Upper lobe of left lung (tissue), 4 donors: ENCODE results near the gene TMEM236.

Source experiments
- CTCF ChIP-seq, 6 experiments: fragments of 450-650 bp in 4 of 6; fragments of 200-600 bp in 2 of 6; sonication (generic) in 2 of 6; IDR thresholded peaks; one replicate each; pipeline ENCODE4 v1.5.1; 2016 to 2019; ENCODE audit warnings: antibody characterized with exemption in 6 of 6
- POLR2A ChIP-seq, 4 donors: fragments of 450-650 bp; IDR thresholded peaks; one replicate each; pipeline ENCODE4 v1.5.1; 2016 to 2017; ENCODE audit warnings: antibody characterized with exemption in 4 of 4, mild to moderate bottlenecking in 2 of 4

DNA sequence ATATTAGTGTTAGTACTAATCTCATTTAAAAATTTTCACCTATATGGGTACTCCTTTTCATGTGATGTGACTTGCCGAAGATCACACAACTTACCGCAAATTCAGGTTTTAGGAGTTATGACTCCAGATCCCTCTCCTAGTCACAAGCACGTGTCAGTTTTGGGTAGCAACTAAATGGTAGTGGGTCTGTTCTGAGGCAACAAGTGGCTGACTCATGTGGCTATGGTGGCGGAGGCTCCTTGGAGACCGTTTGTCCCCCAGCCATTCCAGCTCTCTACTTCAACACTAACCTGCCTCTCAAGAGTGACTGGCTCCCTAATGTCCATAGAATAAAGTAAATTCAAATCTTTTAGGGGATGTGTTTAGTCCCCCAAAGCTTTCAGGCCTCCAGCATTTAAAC is 96.6 kb downstream of the TMEM236 start:
- TF ChIP-seq CTCF (IDR thresholded peaks at IDR 0.05) (no peak), POLR2A (IDR thresholded peaks at IDR 0.05) (no peak)
